ENCODE measurements around the gene CD84. TPM values are rescaled to one million over a fixed set of nuclear protein-coding genes. Genes with fewer than 3 reads are reported as not detected.
"Not testable (repeated sequence)": the region's sequence is repeated elsewhere in the genome, so short reads cannot be mapped to it uniquely, and the experiment has no call there.

CD84 gene
- total RNA-seq, 1 donor from 2014 or later, result 20.7 TPM

DNA sequence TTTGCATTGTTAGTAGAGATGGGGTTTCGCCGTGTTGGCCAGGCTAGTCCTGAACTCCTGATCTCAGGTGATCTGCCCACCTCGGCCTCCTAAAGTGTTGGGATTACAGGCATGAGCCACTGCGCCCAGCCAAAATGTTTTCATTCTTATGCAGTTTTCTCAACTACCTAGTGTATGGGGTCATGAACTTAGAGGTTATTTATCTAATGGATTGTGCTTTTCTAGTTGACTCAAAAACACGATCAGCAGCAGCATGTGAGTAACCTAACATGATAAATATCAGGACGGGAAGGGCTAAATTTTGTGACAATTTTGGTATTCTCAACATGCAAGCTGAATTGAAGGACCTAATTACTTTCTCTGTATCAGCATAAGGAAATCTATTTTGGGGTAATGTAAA, 9.2 kb upstream of the CD84 start:
- H3K27me3 ChIP-seq, result no peaks in the 10 kb centered on the region
- H3K4me1 ChIP-seq, result no peaks in the 10 kb centered on the region
- H3K27ac ChIP-seq, result no peak overlapping the region
- ATAC-seq (no peak), DNase-seq (no peak)
- intact Hi-C loops (cut with DNase I), result no loop called here
- no peak overlapping the region for H3K4me3 ChIP-seq
- no peaks in the 10 kb centered on the region for H3K9me3 ChIP-seq
- TF ChIP-seq, protein P1, sequence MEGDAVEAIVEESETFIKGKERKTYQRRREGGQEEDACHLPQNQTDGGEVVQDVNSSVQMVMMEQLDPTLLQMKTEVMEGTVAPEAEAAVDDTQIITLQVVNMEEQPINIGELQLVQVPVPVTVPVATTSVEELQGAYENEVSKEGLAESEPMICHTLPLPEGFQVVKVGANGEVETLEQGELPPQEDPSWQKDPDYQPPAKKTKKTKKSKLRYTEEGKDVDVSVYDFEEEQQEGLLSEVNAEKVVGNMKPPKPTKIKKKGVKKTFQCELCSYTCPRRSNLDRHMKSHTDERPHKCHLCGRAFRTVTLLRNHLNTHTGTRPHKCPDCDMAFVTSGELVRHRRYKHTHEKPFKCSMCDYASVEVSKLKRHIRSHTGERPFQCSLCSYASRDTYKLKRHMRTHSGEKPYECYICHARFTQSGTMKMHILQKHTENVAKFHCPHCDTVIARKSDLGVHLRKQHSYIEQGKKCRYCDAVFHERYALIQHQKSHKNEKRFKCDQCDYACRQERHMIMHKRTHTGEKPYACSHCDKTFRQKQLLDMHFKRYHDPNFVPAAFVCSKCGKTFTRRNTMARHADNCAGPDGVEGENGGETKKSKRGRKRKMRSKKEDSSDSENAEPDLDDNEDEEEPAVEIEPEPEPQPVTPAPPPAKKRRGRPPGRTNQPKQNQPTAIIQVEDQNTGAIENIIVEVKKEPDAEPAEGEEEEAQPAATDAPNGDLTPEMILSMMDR (IDR thresholded peaks at IDR 0.05), result no peak
- no peaks in the 10 kb centered on the region for H3K36me3 ChIP-seq

DNA sequence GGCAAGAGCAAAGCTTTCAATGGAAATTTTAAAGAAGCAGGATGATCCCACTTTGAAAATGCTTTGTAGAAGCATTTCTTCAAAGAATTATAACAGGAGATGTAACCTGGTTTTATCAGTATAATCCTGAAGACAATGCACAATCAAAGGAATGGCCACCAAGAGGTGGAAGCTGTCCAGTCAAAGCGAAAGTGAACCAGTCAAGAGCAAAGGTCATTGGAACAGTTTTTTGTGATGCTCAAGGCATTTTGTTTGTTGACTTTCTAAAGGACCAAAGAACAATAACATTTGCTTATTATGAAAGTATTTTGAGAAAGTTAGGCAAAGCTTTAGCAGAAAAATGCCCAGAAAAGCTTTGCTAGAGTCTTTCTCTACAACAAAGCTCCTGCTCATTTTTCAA, 5.5 kb upstream of the CD84 start:
- DNase-seq, result no peak

DNA sequence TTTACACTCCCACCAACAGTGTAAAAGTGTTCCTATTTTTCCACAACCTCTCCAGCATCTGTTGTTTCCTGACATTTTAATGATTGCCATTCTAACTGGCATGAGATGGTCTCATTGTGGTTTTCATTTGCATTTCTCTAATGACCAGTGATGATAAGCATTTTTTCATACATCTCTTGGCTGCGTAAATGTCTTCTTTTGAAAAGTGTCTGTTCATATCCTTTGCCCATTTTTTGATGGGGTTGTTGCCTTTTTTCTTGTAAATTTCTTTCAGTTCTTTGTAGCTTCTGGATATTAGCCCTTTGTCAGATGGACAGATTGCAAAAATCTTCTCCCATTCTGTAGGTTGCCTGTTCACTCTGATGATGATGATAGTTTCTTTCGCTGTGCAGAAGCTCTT, 3.7 kb upstream of the CD84 start:
- intact Hi-C loops (cut with DNase I); DNase-seq; H3K4me3 ChIP-seq: not testable (repeated sequence)

More for the DNA sequence above, 5.5 kb upstream of the CD84 start:
- Histone ChIP-seq H3K9me3 (no peaks in the 10 kb centered on the region), H3K27ac (no peak overlapping the region), H3K27me3 (no peaks in the 10 kb centered on the region), H3K4me3 (no peak overlapping the region), H3K36me3 (no peaks in the 10 kb centered on the region), H3K4me1 (no peaks in the 10 kb centered on the region)
- ATAC-seq, result no peak
- intact Hi-C loops (cut with DNase I), result no loop called here
- TF ChIP-seq, protein P1 (IDR thresholded peaks at IDR 0.05), result no peak

DNA sequence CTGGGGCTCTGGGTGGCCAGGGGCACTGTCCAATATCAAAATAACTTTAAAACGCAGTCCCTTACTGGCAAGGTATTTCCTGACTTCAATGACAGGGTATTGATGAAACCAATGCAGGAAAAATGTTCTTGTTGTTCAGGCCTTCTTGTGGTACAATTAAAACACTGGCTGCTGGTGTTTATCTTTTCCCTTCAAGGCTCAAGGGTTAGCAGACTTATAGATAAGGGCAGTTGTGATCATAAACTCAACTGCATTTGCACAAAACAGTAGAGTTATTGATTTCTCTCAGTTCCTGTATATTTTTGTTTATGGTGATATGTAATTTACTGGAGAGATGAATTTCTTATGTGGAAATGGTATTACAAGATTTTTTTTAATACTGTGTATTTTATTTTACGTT, 2.7 kb upstream of the CD84 start:
- no peak overlapping the region for H3K27ac ChIP-seq
- intact Hi-C loops (cut with DNase I), result no loop called here
- H3K4me1 ChIP-seq, result no peaks in the 10 kb centered on the region
- H3K4me3 ChIP-seq, result no peak overlapping the region
- H3K36me3 ChIP-seq, result no peaks in the 10 kb centered on the region
- no peaks in the 10 kb centered on the region for H3K9me3 ChIP-seq
- no peak for DNase-seq
- no peaks in the 10 kb centered on the region for H3K27me3 ChIP-seq
- TF ChIP-seq, protein P1 (IDR thresholded peaks at IDR 0.05), result no peak
- ATAC-seq, result no peak

More for the DNA sequence above, 3.7 kb upstream of the CD84 start:
- ATAC-seq, H3K27ac ChIP-seq, H3K4me1 ChIP-seq, H3K9me3 ChIP-seq, H3K36me3 ChIP-seq, H3K27me3 ChIP-seq: not testable (repeated sequence)

DNA sequence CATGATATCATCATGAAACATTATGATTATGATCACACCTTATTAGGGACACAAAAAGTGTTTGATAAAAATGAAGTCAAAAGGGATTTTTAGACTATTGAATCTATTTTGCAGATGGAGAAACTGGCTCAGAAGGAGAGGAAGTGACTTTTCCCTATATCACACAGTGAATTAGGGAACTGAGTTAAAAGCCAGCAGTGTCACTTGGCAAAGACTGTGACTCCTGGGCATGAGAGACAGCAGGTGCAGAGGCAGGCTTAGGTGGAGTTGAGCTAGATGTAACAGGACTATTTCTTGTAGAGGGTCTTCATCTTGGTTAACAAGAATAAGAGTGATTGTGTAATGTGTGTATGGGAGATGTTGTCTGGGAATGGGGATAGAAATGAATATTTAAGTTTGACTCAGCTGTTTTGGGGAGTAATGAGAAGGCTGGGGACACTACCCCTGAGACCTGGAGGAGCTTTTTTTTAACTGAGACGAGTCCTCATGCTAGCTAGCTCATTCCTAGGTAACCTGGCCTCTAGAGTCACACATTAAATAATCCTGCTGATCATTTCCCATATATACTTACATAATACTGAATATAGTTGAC, 1.0 kb upstream of the CD84 start:
- intact Hi-C loops (cut with DNase I), result no loop called here
- DNase-seq (no peak), ATAC-seq (peak; percentile 51)
- H3K27me3 ChIP-seq, result no peaks in the 10 kb centered on the region
- TF ChIP-seq, protein P1 (IDR thresholded peaks at IDR 0.05), result no peak
- H3K4me1 ChIP-seq, result peaks cover 6% of the 10 kb centered on the region
- no peaks in the 10 kb centered on the region for H3K9me3 ChIP-seq
- H3K36me3 ChIP-seq, result no peaks in the 10 kb centered on the region
- H3K4me3 ChIP-seq, result no peak overlapping the region
- no peak overlapping the region for H3K27ac ChIP-seq

DNA sequence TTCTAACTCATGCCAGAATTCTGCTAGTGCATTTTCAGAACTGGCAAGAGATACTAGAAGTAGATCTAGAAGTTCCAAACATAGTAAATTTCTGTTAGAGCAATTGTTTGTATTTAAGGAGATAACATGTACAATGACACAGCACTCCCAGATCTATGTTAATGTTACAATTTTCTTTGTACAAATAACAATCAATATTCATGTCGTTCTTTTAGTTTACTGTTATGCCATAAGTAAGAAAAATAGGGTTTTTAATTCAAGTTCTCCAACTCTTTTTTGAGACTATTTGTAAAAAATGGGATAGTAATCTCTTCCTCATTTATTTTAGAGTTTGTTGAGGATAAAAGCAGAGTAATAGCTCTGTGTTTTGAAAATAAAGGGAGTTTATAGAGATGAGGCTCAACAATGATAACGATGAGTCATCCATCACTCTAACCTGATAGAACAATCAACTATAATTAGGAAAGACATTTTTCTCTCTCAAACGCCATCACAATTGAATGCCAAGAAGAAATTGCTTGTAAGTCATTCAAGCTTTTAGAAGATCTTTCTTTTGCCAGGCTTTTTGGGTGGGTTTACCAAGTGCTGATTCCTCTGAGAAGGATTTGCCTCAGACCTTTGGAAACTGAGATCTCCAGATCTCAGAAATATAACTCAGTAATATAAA, 638 bp downstream of the CD84 start:
- intact Hi-C loops (cut with DNase I), result no loop called here
- DNase-seq (no peak), ATAC-seq (no peak)
- no peaks in the 10 kb centered on the region for H3K9me3 ChIP-seq
- peak overlapping the region; percentile 81 for H3K27ac ChIP-seq
- TF ChIP-seq, protein P1 (IDR thresholded peaks at IDR 0.05), result no peak
- no peaks in the 10 kb centered on the region for H3K27me3 ChIP-seq
- peaks cover 7% of the 10 kb centered on the region for H3K4me1 ChIP-seq
- peak overlapping the region; percentile 43 for H3K4me3 ChIP-seq
- no peaks in the 10 kb centered on the region for H3K36me3 ChIP-seq

Measured in upper lobe of right lung (tissue), 1 donor.